ENCODE measurements around the gene CSF1R.

GRCh38 chr5:150060471-150060870, 25.9 kb downstream of the CSF1R start:
- TF ChIP-seq TEAD4 (IDR thresholded peaks at IDR 0.05; ENCODE audit: low read depth, low read length): no peak
- no peak for TF ChIP-seq NRF1 (IDR thresholded peaks at IDR 0.05; ENCODE audit: low read depth, low read length)
- no peak for TF ChIP-seq TBP (IDR thresholded peaks at IDR 0.05; ENCODE audit: low read depth, low read length)
- no peak for TF ChIP-seq YY1 (IDR thresholded peaks at IDR 0.05; ENCODE audit: low read depth, low read length)
- TF ChIP-seq RFX5 (IDR thresholded peaks at IDR 0.05; ENCODE audit: borderline replicate concordance, low read depth, low read length): no peak
- TF ChIP-seq TAF1 (IDR thresholded peaks at IDR 0.05; ENCODE audit: low read depth, low read length): no peak
